Measurements from ENCODE around the gene OTC. TPM values are rescaled to one million over a fixed set of nuclear protein-coding genes. Genes with fewer than 3 reads are reported as not detected.

OTC gene
- total RNA-seq, 1 experiment from 2014 or later: not detected

DNA sequence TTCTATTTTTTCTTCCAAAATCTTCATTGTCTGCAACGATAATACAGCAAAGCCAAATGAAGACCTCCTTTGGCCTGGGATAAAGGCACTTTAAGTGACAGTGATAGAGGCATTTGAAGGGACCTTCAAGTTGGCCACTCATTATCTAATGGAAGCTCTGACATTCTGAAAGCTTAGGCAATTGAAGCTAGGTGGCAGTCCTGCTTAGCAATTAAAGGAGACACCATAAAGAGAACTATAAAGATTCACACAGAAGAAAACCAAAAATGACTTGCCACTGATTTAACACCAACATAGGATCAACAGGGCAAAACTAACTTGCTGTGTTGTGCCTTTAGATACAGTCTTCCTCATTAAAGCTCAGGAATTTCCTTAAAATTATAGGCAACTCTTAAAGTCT, 105.7 kb downstream of the OTC start:
- peak; percentile 17 for DNase-seq (ENCODE audit: extremely low read depth, low read depth)

DNA sequence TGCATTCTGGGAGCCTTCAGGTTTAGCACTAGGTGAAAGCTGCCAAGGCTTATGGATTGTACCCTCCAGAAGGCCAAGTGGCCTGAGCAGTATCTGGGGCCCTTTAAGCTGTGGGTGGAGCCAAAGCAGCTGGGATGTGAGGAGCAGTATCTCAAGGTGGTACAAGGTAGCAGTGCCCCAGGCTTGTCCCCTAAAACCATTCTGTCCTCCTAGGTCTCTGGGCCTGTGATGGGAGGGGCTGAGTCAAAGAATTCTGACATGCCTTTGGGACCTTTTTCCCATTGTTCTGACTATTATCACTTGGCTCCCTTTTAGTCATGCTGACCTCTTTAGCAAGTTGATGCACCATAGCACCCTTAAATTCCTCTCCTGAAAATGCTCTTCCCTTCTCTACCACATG, 109.9 kb downstream of the OTC start:
- no peak for DNase-seq (ENCODE audit: extremely low read depth, low read depth)

DNA sequence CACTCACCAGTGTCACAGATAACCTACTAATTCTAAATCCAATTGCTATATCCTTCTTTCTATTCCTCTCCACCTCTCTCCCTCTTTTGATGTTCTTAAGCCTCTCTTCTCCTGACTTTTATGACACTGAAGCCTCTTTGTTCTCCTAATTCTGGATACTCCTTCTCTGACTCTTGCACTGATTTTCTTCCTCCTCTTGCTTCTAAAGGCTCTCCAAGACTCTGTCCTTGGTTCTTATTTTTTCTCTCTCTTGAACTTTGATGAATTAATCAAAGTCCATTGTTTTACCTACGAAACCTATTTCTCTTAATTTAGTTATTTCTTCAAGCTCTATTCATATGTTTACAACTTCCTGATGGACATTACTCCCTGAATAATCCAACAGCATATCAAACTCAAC, 113.3 kb downstream of the OTC start:
- no peak for DNase-seq (ENCODE audit: extremely low read depth, low read depth)

DNA sequence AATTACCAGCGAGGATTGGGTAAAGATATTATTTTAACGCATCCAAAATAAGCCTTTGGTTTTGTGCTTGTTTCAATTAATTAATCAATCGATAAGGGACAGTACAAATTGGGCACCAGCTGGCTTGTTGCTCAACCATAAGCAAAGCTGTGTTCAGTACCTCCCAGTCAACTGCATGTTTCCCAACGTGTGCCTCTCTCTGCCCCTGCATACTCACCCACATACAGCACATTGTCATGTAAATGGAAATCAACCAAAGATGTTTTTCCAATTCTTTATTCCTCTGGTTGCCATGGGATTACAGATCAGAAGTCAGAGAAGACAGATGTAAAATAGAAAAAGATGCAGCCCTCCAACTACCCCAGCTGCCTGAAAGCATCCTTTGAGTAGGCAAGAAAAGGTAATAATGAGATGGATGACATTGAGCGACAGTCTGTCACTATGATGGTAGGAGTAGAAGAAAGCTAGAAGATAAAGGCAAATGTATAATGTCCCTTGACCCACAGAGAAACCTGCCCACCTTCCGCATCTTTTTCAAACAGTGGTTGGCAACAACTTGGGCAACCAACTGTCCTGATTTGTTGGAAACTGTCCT, 116.3 kb downstream of the OTC start:
- DNase-seq (ENCODE audit: extremely low read depth, low read depth): no peak

Small RNA genes within 50 kb of the gene (small RNA-seq; reads per million reads assigned to genes)
- gene RF00322: 0 reads per million in 2 experiments

Other genes with a start within 250 kb of the OTC start
- gene SRPX, start 131.7 kb upstream of the OTC start, total RNA-seq (2014; rRNA removed; shearing (Covaris generic)): 78.0 and 85.8 TPM in 2 replicates
- 40.2 and 46.2 TPM in 2 replicates for gene RPGR, start 25.1 kb upstream of the OTC start, total RNA-seq (2014; rRNA removed; shearing (Covaris generic))
- 73.1 and 77.5 TPM in 2 replicates for gene TSPAN7, start 208.9 kb downstream of the OTC start, total RNA-seq (2014; rRNA removed; shearing (Covaris generic))

Data from NCI-H460 (cell line).